Fibroblast of mammary gland (primary cell): ENCODE data around the gene NINL.
A peak's percentile ranks its signal among the peaks of the same experiment; 100 is the strongest.
"Not testable (repeated sequence)": the region's sequence is repeated elsewhere in the genome, so short reads cannot be mapped to it uniquely, and the experiment has no call there.

Experiments
- DNase-seq: peaks from one replicate; pipeline ENCODE4 v3.0.0-alpha.2; 2010; ENCODE audit warnings: low read depth
- H3K4me3 ChIP-seq: 2 replicates; pipeline ENCODE4 v1.5.1; 2011; ENCODE audit warnings: low read depth, mild to moderate bottlenecking, low read length, moderate library complexity; ENCODE audit not compliant: control insufficient read depth
- CTCF ChIP-seq: conservative IDR thresholded peaks from 2 replicates; pipeline ENCODE4 v1.5.1; 2011; ENCODE audit warnings: low read depth, low read length, inconsistent platforms; ENCODE audit not compliant: control insufficient read depth, insufficient read depth

Gene NINL

GRCh38 chr20:25592135-25592852, 7.0 kb upstream of the NINL start:
- no peak overlapping the region for H3K4me3 ChIP-seq
- no peak for TF ChIP-seq CTCF
- DNase-seq: peak; percentile 30

- not testable (repeated sequence) for DNase-seq, H3K4me3 ChIP-seq
Observed at GRCh38 chr20:25590778-25591177, 5.4 kb upstream of the NINL start.

DNA sequence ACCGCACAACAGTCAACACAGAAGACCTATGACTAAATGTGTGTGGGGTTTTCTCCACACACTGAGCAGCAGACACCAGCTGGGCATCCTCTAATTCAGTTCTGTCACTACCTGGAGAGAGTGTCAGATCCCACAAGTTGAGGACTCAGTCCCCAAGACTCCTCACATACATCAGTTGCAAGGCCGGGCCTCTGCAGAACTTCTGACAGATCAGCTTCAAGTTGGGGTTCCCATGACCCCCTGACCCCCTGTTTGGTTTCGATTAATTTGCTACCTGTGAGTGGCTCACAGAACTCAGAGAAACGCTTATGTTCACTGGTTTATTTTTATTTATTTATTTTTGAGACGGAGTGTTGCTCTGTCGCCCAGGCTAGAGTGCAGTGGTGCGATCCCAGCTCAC, 3.2 kb upstream of the NINL start:
- DNase-seq: no peak
- TF ChIP-seq CTCF: no peak
- no peak overlapping the region for H3K4me3 ChIP-seq

- DNase-seq: no peak
- TF ChIP-seq CTCF: no peak
- no peak overlapping the region for H3K4me3 ChIP-seq
Observed at GRCh38 chr20:25587536-25587935, 2.2 kb upstream of the NINL start.

DNA sequence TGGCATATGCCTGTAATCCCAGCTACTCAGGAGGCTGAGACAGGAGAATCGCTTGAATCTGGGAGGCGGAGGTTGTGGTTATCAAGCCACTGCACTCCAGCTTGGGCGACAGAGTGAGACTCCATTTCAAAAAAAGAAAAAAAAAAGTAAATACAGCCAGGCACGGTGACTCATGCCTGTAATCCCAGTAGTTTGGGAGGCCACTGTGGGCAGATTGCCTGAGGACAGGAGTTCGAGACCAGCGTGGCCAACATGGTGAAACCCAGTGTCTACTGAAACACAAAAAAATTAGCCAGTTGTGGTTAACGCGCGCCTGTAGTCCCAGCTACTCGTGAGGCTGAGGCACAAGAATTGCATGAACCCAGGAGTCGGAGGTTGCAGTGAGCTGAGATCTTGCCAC, 1.5 kb upstream of the NINL start:
- TF ChIP-seq CTCF: no peak
- peak; percentile 28 for DNase-seq
- no peak overlapping the region for H3K4me3 ChIP-seq

- not testable (repeated sequence) for DNase-seq
Observed at GRCh38 chr20:25583607-25584006, 1.7 kb downstream of the NINL start.

DNA sequence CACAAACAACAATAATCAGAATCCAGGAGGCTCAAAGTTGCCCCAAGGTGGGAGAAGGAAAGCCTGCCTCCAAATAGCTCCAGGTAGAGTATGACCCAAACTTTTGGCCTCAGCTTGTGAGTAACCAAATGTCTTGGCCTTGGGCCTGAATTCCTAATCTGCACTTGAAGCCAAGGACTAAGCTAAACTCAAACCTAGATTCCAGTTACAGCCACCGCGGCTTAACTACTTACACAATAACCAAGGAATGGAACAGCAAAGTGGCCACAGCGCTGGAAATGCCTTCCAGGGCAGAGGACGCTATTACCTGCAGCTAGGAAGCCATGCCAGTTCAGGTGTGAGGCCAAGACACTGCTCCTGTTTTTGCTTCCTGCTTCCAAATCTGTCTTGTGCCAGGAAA, 4.6 kb downstream of the NINL start:
- H3K4me3 ChIP-seq: no peak overlapping the region
- no peak for TF ChIP-seq CTCF
- DNase-seq: peak; percentile 54

More at GRCh38 chr20:25583607-25584006, 1.7 kb downstream of the NINL start:
- H3K4me3 ChIP-seq: not testable (repeated sequence)

GRCh38 chr20:25579081-25579770, 6.1 kb downstream of the NINL start:
- TF ChIP-seq CTCF: no peak
- H3K4me3 ChIP-seq: no peak overlapping the region
- DNase-seq: no peak
